ENCODE data around the gene NTRK2.
"Not testable (repeated sequence)": the region's sequence is repeated elsewhere in the genome, so short reads cannot be mapped to it uniquely, and the experiment has no call there.

NTRK2 gene

DNA sequence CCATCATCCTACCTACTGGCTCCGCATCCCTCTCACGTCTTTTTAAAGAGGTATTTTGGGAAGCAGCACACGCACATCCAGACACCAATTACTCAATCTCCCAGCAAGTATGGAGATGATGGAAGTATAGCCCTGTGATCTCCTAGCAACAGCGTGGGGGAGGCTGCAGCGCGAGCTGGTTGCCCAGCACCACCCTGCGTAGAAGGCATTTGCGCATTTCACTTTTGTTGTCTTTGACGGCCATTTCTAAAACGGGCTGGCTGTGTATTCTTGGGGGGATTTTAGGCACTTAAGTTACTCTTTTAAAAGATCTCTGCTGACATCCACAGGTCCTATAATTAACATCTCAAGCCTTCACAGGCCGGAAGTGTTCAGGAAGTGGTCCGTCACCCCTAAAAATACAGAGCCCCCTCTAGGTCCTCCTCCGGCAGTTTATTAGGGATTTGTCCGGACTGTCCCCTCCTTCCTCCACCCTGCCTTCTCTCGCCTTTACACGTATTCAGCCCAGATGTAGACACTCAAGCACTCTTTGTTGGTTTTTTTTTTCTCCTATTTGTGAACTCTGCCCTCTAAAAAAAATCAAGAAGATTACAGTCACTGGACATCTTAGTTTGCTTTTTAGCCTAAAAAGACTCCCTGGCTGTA lies 371.4 kb downstream of the NTRK2 start:
- DNase-seq: no peak

DNA sequence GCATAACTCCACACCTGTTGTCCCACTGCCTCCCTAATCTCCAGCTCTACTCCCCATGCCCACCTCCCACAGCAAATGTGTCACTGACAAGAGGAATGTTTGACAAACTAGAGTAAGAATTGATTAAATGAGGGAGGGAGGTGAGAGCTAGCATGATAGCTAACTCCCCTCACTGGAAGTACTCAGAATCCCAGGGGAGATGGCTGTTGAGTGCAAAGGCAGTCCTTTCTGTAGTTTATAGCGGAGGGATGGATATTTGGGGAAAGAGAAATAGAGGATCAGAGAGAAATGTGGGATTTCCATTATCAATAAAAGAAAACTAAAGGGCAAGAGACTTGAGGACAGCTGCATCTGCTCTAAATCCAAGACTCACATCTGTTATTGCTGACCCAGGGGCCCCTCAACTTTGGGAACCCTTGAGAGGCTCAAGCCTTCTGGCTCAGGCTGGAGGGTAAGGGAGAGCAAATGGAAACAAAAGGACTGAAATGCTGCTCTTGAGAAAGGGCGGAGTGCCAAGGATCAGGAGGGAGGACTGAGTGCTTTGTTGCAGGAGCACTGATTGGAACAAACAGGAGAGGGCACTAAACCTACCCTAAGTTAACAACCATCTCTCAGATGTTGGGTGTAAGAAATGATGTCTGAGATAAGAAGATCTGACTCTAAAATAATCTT lies 372.1 kb downstream of the NTRK2 start:
- DNase-seq: no peak

DNA sequence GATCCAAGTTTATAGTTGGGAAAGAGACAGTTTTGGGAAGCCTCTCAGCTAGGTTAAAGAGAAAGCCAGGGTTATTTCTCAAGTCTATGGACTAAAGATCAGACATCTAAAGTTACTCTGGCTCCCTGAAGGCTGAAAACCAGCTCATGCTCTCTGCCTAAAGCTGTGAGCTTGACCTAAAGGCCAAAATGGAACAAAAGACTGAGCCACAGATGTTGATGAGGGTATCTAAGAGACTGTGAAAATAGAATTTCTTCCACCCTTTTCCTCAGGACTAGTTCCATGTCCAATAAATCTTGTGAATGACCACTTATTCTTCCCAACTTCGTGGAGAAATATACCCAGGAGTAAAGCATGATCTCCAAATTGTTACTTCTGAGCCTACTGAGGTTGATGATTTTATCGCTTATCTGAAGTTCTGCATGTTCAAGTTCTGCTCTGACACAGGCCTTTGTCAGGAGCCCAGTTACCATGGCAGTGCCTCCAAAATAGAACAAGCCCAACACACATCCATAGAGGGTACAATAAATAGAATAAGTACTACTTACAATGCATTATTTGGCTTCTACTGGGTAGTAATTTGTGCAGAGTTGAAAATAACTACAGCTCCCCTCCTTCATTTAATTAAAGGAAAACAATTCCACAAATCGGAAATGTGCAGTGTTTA lies 373.6 kb downstream of the NTRK2 start:
- DNase-seq: no peak

DNA sequence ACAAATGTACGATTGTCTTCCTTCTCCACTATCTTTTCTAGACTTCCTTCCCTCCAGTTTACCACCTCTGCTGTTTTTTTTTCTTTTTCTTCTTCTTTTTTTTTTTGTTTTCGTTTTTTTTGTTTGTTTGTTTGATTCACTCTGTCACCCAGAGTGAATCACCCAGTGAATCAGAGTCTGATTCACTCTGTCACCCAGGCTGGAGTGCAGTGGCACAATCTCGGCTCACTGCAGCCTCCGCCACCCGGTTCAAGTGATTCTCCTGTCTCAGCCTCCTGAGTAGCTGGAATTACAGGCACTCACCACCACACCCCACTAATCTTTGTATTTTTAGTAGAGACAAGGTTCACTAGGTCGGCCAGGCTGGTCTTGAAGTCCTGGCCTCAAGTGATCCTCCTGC lies 375.7 kb downstream of the NTRK2 start:
- no peak for DNase-seq

DNA sequence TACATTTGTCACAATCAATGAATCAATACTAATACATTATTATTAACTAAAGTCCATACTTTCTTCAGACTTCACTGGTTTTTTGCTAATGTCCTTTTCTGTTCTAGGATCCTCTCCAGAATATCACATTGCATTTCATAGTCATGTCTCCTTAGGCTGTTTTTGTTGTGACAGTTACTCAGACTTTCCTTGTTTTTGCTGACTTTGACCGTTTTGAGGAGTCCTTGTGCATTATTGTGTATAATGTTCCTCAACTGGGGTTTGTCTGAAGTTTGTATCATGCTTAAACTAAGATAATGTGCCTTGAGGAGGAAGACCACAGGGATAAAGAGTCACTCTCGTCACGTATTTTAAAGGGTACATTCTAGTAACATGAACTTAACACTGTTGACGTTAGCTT lies 376.9 kb downstream of the NTRK2 start:
- no peak for DNase-seq

DNA sequence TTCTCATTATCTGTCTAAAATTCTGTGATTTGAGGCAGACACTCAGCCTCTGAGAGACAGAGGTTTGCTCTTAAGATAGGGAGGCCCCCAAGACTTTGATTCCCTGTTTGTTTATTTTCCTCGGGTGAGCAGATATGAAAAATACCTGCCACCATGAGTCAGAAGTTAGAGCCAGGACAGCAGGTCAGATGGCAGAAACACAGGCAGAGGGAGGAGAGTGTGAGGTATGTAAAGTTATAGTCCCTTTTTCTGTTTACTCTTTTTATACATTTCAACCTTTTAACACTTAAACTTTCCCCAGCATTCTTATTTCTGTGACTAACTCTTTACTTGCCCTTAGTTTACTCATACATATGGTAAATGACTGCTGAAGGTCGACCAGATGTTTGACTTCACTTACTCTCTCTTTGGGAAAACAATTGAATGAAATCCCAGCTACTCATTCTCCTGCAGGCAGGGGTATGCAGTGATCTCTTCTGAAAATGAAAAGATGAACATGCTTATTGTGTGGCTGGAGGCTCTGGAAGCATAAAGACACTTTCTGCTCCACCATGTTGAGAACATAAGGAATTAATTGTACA lies 383.8 kb downstream of the NTRK2 start:
- DNase-seq: no peak

DNA sequence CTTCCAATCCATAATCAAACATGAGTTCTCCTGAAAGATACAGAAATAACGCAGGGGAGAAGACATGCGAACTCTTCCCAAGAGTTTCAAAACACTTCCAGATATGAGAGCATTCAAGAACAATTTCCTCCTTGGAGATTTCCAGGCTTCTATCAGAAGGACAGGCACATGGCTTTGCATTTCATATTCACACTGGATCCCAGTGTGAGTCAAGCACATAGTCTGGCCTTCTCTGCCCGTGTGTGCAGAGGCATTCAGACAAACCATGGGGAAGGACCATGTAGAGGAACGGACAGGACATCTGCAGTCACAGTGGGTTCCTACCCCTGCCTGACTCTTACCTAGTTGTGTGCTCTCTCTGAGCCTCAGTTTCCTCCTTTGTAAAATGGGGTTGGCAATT lies 384.5 kb downstream of the NTRK2 start:
- no peak for DNase-seq

DNA sequence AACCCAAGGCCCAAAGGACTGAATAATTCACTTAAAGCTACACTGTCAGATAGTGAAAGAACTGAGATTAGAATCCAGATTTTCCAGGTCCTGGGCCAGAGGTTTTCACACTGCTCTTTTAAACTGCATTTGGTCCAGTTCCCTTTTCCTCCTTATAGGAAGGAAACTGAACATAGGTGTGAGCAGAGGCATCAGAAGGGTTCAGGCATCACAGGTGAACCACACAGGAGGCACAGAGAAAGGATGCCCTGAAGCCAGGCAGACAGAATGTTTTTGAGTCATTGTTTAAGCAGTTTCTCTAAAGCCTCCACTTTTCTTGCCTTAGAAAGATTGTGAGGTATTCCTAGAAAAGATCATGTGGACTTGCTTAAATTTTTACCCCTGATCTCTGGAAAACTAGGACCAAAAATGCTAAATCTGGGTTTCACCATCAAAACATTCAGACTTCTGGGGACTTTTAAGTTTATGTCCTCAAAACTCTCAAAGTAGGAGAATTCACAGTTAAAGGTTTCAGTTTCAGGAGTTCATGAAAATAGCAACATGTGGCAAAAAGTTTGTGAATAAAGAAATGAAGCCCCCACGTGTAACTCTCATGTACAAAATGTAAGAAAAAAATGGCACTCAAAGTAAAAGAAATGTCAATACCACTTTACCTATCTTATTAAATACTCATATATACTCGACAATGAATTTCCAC lies 386.1 kb downstream of the NTRK2 start:
- no peak for DNase-seq

DNA sequence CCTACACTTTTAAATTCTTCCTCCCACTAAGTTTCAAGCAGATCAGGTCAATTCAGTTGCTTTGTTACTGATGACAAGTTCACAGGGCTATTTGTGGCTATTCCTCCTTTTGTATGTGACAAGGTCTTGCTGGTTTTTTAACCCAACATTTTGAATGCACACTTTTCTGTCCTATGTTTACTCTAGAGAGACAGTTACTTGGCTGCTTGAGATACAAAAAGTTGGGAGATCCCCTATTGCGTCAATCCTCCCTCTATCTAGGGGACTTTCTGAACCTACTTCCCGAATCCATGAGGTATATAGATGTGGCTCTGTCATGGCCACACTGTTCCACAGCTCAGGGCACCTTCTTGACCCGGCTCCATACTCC lies 386.7 kb downstream of the NTRK2 start:
- no peak for DNase-seq

DNA sequence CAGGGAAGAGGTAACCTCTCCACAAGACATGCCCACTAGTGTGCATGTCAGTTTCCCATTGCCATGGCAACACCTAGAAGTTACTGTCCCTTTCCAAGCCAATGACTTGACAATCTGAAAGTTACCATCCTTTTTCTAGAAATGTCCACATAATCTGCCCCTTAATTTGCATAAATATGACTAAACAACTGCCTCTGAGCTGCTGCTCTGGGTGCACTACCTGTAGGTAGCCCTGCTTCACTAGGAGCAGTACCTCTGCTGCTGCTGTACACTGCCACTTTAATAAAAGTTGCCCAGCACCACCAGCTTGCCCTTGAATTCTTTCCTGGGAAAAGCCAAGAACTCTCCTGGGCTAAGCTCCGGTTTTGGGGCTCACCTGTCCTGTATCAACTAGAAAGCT lies 392.4 kb downstream of the NTRK2 start:
- no peak for DNase-seq

DNA sequence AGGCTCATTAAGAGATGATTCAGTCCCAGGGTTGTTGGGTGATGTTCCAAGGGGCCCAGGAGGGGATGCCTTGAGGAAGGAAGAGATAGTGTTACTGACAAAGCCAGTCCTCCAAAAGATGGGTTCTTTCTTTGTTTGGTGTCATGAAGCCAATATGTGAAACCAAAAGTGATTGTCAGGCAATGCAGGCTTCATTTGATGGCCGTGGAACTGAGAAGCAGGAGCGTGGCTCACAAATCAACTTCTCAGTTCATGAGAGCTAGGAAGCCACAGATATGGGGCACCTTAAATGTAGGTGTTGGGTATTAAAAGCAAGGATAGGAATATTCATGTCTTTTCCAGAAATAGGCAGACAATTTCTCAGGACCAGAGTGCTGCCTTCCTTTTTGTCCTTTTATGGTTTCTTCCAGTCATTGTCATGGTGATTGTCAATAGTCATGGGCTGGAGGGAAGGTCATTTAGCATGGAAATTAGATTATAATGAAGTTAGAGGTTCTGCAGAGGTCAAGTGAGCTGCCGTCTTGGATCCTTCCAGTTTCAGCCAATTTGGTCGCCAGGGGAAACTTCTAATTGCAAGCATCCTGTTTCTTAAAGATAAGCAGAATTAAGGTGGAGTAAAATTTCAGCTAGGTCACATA lies 393.0 kb downstream of the NTRK2 start:
- DNase-seq: no peak

DNA sequence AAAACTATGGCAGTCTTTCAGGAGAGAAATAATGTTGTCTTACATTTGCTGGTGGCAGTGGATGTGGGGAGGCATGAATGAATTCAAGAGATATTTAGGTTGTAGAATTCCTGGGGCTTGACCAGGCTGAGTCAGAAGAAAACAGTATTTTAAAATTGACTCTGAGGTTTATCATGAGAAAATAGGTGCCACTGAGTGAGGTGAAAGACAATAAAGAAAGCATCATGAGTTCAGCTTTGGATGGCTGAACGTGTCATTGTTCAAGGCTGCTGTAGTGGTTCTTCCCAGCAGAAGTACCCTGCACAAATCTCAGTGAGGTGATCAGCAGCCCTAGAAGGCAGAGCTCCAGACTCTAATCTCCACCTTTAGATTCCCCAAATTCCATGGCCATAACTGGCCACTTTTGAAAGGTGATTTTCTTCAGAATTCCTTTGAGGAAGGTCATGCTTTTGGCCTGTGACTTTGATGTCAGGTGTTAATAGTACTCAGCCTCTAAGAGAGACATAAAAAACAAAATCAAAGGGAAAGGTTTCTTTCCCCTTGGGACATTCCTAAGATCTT lies 395.4 kb downstream of the NTRK2 start:
- no peak for DNase-seq

DNA sequence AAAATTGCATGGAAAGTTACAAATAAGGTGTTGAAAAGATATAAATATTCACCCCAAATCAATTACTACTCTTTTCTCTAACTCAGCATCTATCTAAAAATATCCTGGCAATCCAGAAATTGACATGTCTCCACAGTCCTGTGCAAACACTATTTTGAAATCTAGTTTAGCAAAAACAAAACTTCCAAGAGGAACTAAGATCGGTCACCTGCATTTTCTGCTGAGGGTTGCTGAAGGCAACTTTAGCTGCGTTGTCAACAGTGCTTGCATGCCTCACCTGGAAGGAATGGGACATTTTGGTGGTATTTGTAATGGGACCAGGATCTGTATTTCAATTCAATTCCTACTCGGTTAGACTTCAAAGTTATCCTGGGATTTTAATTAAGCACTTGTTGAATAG lies 398.3 kb downstream of the NTRK2 start:
- no peak for DNase-seq

DNA sequence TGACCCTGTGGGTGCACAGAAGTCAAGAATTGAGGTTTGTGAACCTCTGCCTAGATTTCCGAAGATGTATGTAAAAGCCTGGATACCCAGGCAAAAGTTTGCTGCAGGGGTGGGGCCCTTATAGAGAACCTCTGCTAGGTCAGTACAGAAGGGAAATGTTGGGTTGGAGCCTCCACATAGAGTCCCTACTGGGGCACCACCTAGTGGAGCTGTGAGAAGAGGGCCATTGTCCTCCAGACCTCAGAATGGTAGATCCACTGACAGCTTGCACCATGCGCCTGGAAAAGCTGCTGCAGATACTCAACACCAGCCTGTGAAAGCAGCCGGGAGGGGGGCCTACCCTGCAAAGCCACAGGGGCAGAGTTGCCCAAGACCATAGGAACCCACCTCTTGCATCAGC lies 399.9 kb downstream of the NTRK2 start:
- DNase-seq: not testable (repeated sequence)

Measured in GF-D8 (cell line).